Esophagus muscularis mucosa (tissue), 4 donors: Measurements from ENCODE around the gene MAP2K7. TPM values are rescaled to one million over a fixed set of nuclear protein-coding genes. Genes with fewer than 3 reads are reported as not detected.
A peak's percentile ranks its signal among the peaks of the same experiment; 100 is the strongest.

Experiments used
- DNase-seq: peaks from one replicate; pipeline ENCODE4 v3.0.0-alpha.2; 2017; ENCODE audit errors: extremely low spot score
- H3K27ac ChIP-seq, 4 donors: fragments of 200-600 bp; sonication (generic); replicated peaks in 1 of 4; 1 replicate in 3 of 4; 2 replicates in 1 of 4; pipeline ENCODE4 v1.5.1; 2016 to 2019; ENCODE audit warnings: mild to moderate bottlenecking in 1 of 4
- H3K27me3 ChIP-seq, 4 donors: fragments of 200-600 bp; sonication (generic); one replicate each; pipeline versions ENCODE4 v1.5.1 to v1.6.0; 2016 to 2019
- H3K36me3 ChIP-seq, 4 donors: fragments of 200-600 bp; sonication (generic); one replicate each; pipeline ENCODE4 v1.5.1; 2016 to 2019
- H3K4me1 ChIP-seq, 4 donors: fragments of 200-600 bp; sonication (generic); one replicate each; pipeline ENCODE4 v1.5.1; 2016 to 2019
- H3K4me3 ChIP-seq, 4 donors: fragments of 200-600 bp; sonication (generic); 1 replicate in 2 of 4; 2 replicates in 2 of 4; pipeline ENCODE4 v1.5.1; 2016 to 2019; ENCODE audit warnings: mild to moderate bottlenecking in 4 of 4, moderate library complexity in 1 of 4
- H3K9me3 ChIP-seq, 4 donors: fragments of 200-600 bp; sonication (generic); 1 replicate in 3 of 4; 2 replicates in 1 of 4; pipeline ENCODE4 v1.5.1; 2016 to 2019
- CTCF ChIP-seq, 3 experiments: fragments of 200-600 bp in 2 of 3; fragments of 450-650 bp in 1 of 3; sonication (generic) in 2 of 3; IDR thresholded peaks; one replicate each; pipeline ENCODE4 v1.5.1; 2017 to 2019; ENCODE audit warnings: antibody characterized with exemption in 3 of 3, mild to moderate bottlenecking in 2 of 3, moderate library complexity in 1 of 3
- EP300 ChIP-seq: sonication (generic); formaldehyde crosslinking; IDR thresholded peaks from one replicate; pipeline ENCODE4 v1.6.1; 2017; ENCODE audit warnings: antibody characterized with exemption
- POLR2A ChIP-seq: fragments of 450-650 bp; IDR thresholded peaks from one replicate; pipeline ENCODE4 v1.6.1; 2017; ENCODE audit warnings: antibody characterized with exemption, moderate library complexity, mild to moderate bottlenecking, low read depth
- POLR2AphosphoS5 ChIP-seq, 2 donors: sonication (generic); formaldehyde crosslinking; IDR thresholded peaks; one replicate each; pipeline ENCODE4 v1.6.1; 2017; ENCODE audit warnings: antibody characterized with exemption in 2 of 2
- WGBS: methylation state at CpG from one replicate; pipeline ENCODE4 v1.1.5; 2018; 5-methylcytosine and 5-hydroxymethylcytosine counted together
- intact Hi-C: fragments of 100-400 bp; cut with DNase I; formaldehyde crosslinking; loops from one replicate; pipeline ENCODE4 v1.15.1; 2023
- total RNA-seq, 4 donors: library from RNA; depleted of rRNA; stranded (reverse); fragments of >200 nt; gene quantifications; one replicate each; pipeline versions ENCODE4 v1.1.0 to v1.2.1, GENCODE V29; 2016

MAP2K7 gene
- total RNA-seq, 4 donors from 2014 or later: 17.2 to 31.9 (median 24.5) TPM

GRCh38 chr19:7867092-7867844, 36.4 kb upstream of the MAP2K7 start:
- Histone ChIP-seq H3K27ac (no peak overlapping the region), H3K36me3 (peaks cover 0 to 13% (median 10%) of the 10 kb centered on the region in 4 donors), H3K4me1 (peaks cover 27 to 54% (median 47%) of the 10 kb centered on the region in 4 donors), H3K27me3 (peaks cover 0 to 72% (median 14%) of the 10 kb centered on the region in 4 donors), H3K4me3 (no peak overlapping the region), H3K9me3 (no peaks in the 10 kb centered on the region)
- no peak for DNase-seq
- TF ChIP-seq EP300 (no peak), CTCF (IDR thresholded peaks at IDR 0.05) (no peak), POLR2AphosphoS5 (IDR thresholded peaks at IDR 0.05) (no peak), POLR2A (no peak)
- WGBS: 88% methylated on average over 9 of the region's 9 CpGs
- intact Hi-C loops: no loop called here

- intact Hi-C loops: no loop called here
- DNase-seq: no peak
- TF ChIP-seq POLR2A: no peak
- TF ChIP-seq POLR2AphosphoS5 (IDR thresholded peaks at IDR 0.05): no peak
- H3K36me3 ChIP-seq: peaks cover 0 to 9% (median 8%) of the 10 kb centered on the region in 4 donors
- peaks cover 0 to 72% (median 19%) of the 10 kb centered on the region in 4 donors for H3K27me3 ChIP-seq
- no peak overlapping the region for H3K27ac ChIP-seq
- WGBS: 9% methylated on average over 20 of the region's 21 CpGs
- H3K4me3 ChIP-seq: peak overlapping the region; percentile 53 to 67 (median 54)
- no peaks in the 10 kb centered on the region for H3K9me3 ChIP-seq
- peaks cover 27 to 56% (median 45%) of the 10 kb centered on the region in 4 donors for H3K4me1 ChIP-seq
Observed at GRCh38 chr19:7868326-7868670, 35.4 kb upstream of the MAP2K7 start.

DNA sequence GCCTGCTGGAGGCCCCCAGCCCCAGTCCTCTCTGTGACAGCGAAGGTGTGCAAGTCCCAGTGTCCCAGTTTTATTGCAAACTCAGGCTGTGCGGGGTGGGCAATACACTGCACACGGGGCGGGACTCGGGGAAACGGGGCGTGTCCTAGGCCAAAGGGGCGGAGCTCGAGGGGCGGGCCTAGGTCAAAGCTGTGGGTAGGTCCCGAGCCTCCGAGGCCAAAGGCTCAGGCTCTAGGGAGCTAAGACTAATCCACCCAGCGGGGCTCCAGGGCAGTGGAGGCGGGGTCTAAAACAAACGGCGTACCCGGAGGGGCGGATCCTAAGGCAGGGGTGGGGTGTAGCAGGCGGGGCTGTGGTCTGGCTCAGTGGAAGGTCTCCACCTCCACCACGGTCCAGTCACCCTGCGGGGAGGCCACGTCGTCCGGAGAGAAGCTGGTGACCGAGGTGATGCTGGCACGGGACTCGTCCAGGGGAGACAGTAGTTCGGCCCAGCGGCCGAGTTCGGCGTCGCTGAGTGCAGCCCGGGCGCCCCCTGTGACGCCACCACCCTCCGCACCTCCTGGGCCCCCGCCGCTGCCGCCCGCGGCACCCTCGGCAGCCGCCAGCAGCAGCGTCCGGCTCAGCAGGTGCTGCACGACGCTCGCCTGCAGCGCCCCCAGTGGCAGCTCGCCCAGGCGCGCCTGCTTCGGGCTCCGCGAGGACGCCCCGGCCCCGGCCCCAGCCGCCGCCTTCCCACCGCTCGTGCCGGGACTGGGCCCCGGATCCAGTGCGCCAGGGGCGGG, 34.8 kb upstream of the MAP2K7 start:
- H3K9me3 ChIP-seq: no peaks in the 10 kb centered on the region
- peak; percentile 68 to 87 (median 79) for TF ChIP-seq CTCF (IDR thresholded peaks at IDR 0.05)
- TF ChIP-seq POLR2AphosphoS5 (IDR thresholded peaks at IDR 0.05): no peak
- no peak for TF ChIP-seq POLR2A
- H3K27me3 ChIP-seq: peaks cover 0 to 72% (median 24%) of the 10 kb centered on the region in 4 donors
- intact Hi-C loops: no loop called here
- peaks cover 0 to 4% (median 2%) of the 10 kb centered on the region in 4 donors for H3K36me3 ChIP-seq
- H3K4me1 ChIP-seq: peaks cover 32 to 62% (median 50%) of the 10 kb centered on the region in 4 donors
- no peak for DNase-seq
- 4% methylated on average over 22 of the region's 67 CpGs for WGBS
- H3K27ac ChIP-seq: peak overlapping the region; percentile 20 to 76 (median 69)
- peak overlapping the region; percentile 53 to 67 (median 54) for H3K4me3 ChIP-seq

DNA sequence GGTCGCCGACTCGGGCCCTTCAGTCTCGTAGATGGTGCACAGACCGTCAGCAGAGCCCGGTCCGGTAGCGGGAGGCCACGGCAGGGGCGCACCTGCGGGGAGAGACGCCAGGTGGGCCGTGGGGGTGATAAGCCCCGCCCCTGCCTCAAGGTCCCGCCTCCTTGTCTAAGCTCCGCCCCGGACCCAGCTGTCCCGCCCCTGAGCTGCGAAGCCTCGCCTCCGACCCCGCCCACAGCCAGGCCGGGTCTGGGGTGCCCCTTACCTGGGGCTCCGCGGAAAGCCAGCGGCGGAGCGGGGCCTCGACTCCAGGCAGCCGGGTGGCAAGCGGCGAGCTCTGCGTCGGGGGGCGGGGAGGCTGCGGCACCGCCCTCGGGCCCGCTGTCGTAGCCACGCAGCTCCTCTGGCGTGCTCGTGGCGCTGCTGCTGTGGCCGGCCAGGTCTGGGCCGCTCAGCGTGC, 34.2 kb upstream of the MAP2K7 start:
- no peak for DNase-seq
- Histone ChIP-seq H3K4me3 (peak overlapping the region; percentile 53 to 67 (median 54)), H3K27ac (peak overlapping the region; percentile 20 to 76 (median 69)), H3K36me3 (no peaks in the 10 kb centered on the region), H3K4me1 (peaks cover 34 to 68% (median 56%) of the 10 kb centered on the region in 4 donors), H3K27me3 (peaks cover 0 to 72% (median 28%) of the 10 kb centered on the region in 4 donors), H3K9me3 (no peaks in the 10 kb centered on the region)
- WGBS: no CpG with 5 or more reads among the region's 47 CpGs
- intact Hi-C loops: no loop called here
- TF ChIP-seq CTCF (IDR thresholded peaks at IDR 0.05): peak in 1 of 3 experiments; percentile 1
- TF ChIP-seq POLR2A: no peak

DNA sequence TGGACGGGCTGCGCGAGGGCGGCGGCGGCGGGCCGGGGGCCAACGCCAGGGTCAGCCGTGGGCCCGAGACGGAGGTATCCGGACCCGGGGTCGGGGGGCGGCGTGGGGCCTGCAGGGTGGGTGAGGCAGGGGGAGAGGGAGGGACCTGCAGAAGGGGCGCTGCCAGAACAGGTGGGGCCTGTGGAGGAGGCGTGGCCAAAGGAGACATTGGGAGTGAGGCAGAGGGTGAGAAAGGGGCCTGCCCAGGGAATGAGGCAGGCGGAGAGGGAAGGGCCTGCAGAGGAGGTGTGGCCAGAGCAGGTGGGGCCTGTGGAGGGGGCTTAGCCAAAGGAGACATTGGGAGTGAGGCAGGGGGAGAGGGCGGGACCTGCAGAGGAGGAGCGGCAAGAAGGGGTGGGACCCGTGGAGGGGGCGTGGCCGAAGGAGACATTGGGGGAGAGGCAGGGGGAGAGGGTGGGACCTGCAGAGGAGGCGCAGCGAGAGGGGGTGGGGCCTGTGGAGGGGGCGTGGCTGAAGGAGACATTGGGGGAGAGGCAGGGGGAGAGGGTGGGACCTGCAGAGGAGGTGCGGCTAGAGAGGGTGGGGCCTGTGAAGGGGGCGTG, 33.7 kb upstream of the MAP2K7 start:
- no peak for DNase-seq
- intact Hi-C loops: no loop called here
- Histone ChIP-seq H3K9me3 (no peaks in the 10 kb centered on the region), H3K36me3 (no peaks in the 10 kb centered on the region), H3K27me3 (peaks cover 3 to 72% (median 31%) of the 10 kb centered on the region in 4 donors), H3K4me3 (peak overlapping the region; percentile 53 to 67 (median 54)), H3K4me1 (peaks cover 34 to 71% (median 60%) of the 10 kb centered on the region in 4 donors), H3K27ac (peak overlapping the region; percentile 20 to 76 (median 69))
- WGBS: 22% methylated on average over 20 of the region's 30 CpGs
- TF ChIP-seq CTCF (IDR thresholded peaks at IDR 0.05) (no peak), POLR2AphosphoS5 (IDR thresholded peaks at IDR 0.05) (no peak), POLR2A (no peak)
